GM12801 (cell line): ENCODE data around the gene ESPL1.

ENCODE experiments used
- CTCF ChIP-seq: IDR thresholded peaks from one replicate; pipeline ENCODE4 v1.5.1; 2011; ENCODE audit warnings: control low read depth; ENCODE audit not compliant: insufficient read length; ENCODE audit errors: extremely low read depth

Gene ESPL1

GRCh38 chr12:53226815-53227214, 41.3 kb upstream of the ESPL1 start:
- no peak for TF ChIP-seq CTCF

GRCh38 chr12:53227341-53227740, 40.8 kb upstream of the ESPL1 start:
- TF ChIP-seq CTCF: no peak

DNA sequence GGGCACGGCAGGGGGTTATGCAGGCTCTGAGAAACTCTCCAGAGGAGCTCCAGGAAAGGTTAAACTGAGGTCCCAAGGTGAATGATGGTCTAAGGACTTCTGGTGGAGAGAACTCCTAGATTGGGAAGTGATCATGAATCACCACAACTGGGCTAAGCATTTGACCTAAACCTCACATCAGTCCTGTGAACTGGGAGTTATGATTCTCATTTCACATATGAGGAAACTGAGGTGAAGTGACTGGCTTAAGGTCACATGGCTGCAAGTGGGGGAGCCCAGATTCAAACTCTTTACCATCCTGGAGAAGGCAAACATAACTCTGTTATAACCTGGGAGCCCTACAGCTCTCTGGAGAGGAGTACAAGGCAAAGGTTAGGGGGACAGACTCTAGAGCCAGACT, 40.3 kb upstream of the ESPL1 start:
- no peak for TF ChIP-seq CTCF

DNA sequence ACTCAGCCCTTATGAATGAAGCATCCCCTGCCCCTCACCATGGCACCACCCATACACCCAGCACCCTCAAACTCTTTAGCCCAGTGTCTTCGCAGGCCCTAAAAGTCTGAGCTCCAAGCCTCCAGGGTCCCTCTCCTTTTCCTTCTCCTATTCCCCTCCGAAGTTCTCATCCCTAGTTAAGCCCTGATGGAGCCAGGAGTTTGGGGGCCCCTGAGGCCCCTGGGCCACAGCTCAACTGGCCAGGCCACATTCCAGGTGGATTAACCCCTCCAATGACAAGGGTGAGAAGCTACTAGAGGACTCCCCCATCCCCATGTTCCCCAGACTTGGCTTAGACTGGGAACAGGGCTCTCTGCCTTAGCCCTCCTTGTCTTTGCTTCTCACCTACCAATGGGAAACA, 38.6 kb upstream of the ESPL1 start:
- TF ChIP-seq CTCF: no peak

- no peak for TF ChIP-seq CTCF
Observed at GRCh38 chr12:53230108-53230845, 37.8 kb upstream of the ESPL1 start.

GRCh38 chr12:53231671-53231920, 36.5 kb upstream of the ESPL1 start:
- TF ChIP-seq CTCF: no peak

GRCh38 chr12:53231921-53232645, 36.0 kb upstream of the ESPL1 start, which contains the start of gene RARG:
Gene RARG (minus strand): TSS chr12:53232209. CDS start chr12:53227545, 4,664 bp downstream.
- TF ChIP-seq CTCF: no peak
